ENCODE measurements around the gene TXNL4A. TPM values are rescaled to one million over a fixed set of nuclear protein-coding genes. Genes with fewer than 3 reads are reported as not detected.

The TXNL4A gene
- 44.3 and 56.4 TPM in 2 replicates for total RNA-seq (ENCODE audit: low replicate concordance)

GRCh38 chr18:79988451-79989194, at the start of gene TXNL4A:
Gene TXNL4A, minus strand, starts transcription at chr18:79988563. Its CDS starts 171 bp downstream, at chr18:79988392.
- Histone ChIP-seq H3K36me3 (no peaks in the 10 kb centered on the region), H3K4me3 (peak within 1 kb of the TSS; percentile 78), H3K4me1 (peaks cover 10% of the 10 kb centered on the region), H4K20me1 (ENCODE audit: low read depth) (peaks cover 42% of the 10 kb centered on the region), H3K9ac (peak within 1 kb of the TSS; percentile 52), H3K27ac (no peak within 1 kb of the TSS), H3K4me2 (peak within 1 kb of the TSS; percentile 88), H3K9me3 (ENCODE audit: low read depth) (no peaks in the 10 kb centered on the region), H2AFZ (replicated peaks) (peak within 1 kb of the TSS; percentile 92), H3F3A (ENCODE audit: low read depth) (peaks cover 6% of the 10 kb centered on the region), H3K79me2 (ENCODE audit: low read depth) (peaks cover 46% of the 10 kb centered on the region), H3K27me3 (no peaks in the 10 kb centered on the region)
- DNase-seq (ENCODE audit: low spot score): peak; percentile 85
- TF ChIP-seq EZH2phosphoT487 (IDR thresholded peaks at IDR 0.05) (no peak), EZH2 (IDR thresholded peaks at IDR 0.05) (no peak), CTCF (IDR thresholded peaks at IDR 0.05) (no peak)
- Mint-ChIP-seq H3K27me3 (ENCODE audit: insufficient read depth, low read depth) (peaks cover under 1% of the 10 kb centered on the region), H3K4me3 (peak within 1 kb of the TSS; percentile 98), H3K4me1 (peaks cover 22% of the 10 kb centered on the region), H3K27ac (peak within 1 kb of the TSS; percentile 98), H3K36me3 (peaks cover 19% of the 10 kb centered on the region), H3K9me3 (no peaks in the 10 kb centered on the region)

GRCh38 chr18:80037300-80037699, 48.9 kb upstream of the TXNL4A start:
- no peak overlapping the region for H3K4me3 Mint-ChIP-seq
- H3K4me1 Mint-ChIP-seq: peaks cover 23% of the 10 kb centered on the region
- TF ChIP-seq CTCF (IDR thresholded peaks at IDR 0.05) (no peak), EZH2phosphoT487 (IDR thresholded peaks at IDR 0.05) (no peak), EZH2 (IDR thresholded peaks at IDR 0.05) (no peak)

GRCh38 chr18:80035997-80036396, 47.6 kb upstream of the TXNL4A start:
- H3K9me3 Mint-ChIP-seq: no peaks in the 10 kb centered on the region
- Histone ChIP-seq H3K27ac (no peak overlapping the region), H3K27me3 (peaks cover 4% of the 10 kb centered on the region), H3K4me1 (peaks cover 8% of the 10 kb centered on the region), H3F3A (ENCODE audit: low read depth) (peaks cover 16% of the 10 kb centered on the region), H4K20me1 (ENCODE audit: low read depth) (peaks cover 16% of the 10 kb centered on the region), H3K79me2 (ENCODE audit: low read depth) (peaks cover 28% of the 10 kb centered on the region), H2AFZ (replicated peaks) (no peak overlapping the region), H3K9me3 (ENCODE audit: low read depth) (no peaks in the 10 kb centered on the region), H3K4me2 (peak overlapping the region; percentile 95), H3K36me3 (no peaks in the 10 kb centered on the region), H3K9ac (no peak overlapping the region), H3K4me3 (peak overlapping the region; percentile 73)
- peaks cover 23% of the 10 kb centered on the region for H3K4me1 Mint-ChIP-seq
- no peak for TF ChIP-seq EZH2phosphoT487 (IDR thresholded peaks at IDR 0.05)
- no peak for TF ChIP-seq CTCF (IDR thresholded peaks at IDR 0.05)
- no peak for TF ChIP-seq EZH2 (IDR thresholded peaks at IDR 0.05)
- H3K36me3 Mint-ChIP-seq: peaks cover 17% of the 10 kb centered on the region
- no peak for DNase-seq (ENCODE audit: low spot score)
- no peak overlapping the region for H3K27ac Mint-ChIP-seq
- peaks cover 6% of the 10 kb centered on the region for H3K27me3 Mint-ChIP-seq (ENCODE audit: insufficient read depth, low read depth)
- peak overlapping the region; percentile 96 for H3K4me3 Mint-ChIP-seq

More at GRCh38 chr18:80037300-80037699, 48.9 kb upstream of the TXNL4A start:
- Histone ChIP-seq H3K4me3 (no peak overlapping the region), H3K4me1 (peaks cover 8% of the 10 kb centered on the region), H4K20me1 (ENCODE audit: low read depth) (peaks cover 16% of the 10 kb centered on the region), H3K9me3 (ENCODE audit: low read depth) (no peaks in the 10 kb centered on the region), H3K79me2 (ENCODE audit: low read depth) (peaks cover 28% of the 10 kb centered on the region), H2AFZ (replicated peaks) (no peak overlapping the region), H3K27me3 (peaks cover 4% of the 10 kb centered on the region), H3K27ac (no peak overlapping the region), H3F3A (ENCODE audit: low read depth) (peaks cover 16% of the 10 kb centered on the region), H3K4me2 (no peak overlapping the region), H3K36me3 (no peaks in the 10 kb centered on the region), H3K9ac (no peak overlapping the region)
- peaks cover 21% of the 10 kb centered on the region for H3K36me3 Mint-ChIP-seq
- no peak overlapping the region for H3K27ac Mint-ChIP-seq
- H3K9me3 Mint-ChIP-seq: no peaks in the 10 kb centered on the region
- peaks cover 6% of the 10 kb centered on the region for H3K27me3 Mint-ChIP-seq (ENCODE audit: insufficient read depth, low read depth)
- no peak for DNase-seq (ENCODE audit: low spot score)
